Stimulated activated CD4-positive, alpha-beta T cell treated with anti-CD3 and anti-CD28 coated beads, TNF-alpha, amount 100 ng/mL, for 4 hours (primary cell): ENCODE data around the gene LIMS1.
"Not testable (repeated sequence)": the region's sequence is repeated elsewhere in the genome, so short reads cannot be mapped to it uniquely, and the experiment has no call there.

Experiments used
- DNase-seq, 3 experiments: peaks; one replicate each; pipeline ENCODE4 v3.0.0-alpha.2; 2020; ENCODE audit warnings: low read depth in 3 of 3

Gene LIMS1

DNA sequence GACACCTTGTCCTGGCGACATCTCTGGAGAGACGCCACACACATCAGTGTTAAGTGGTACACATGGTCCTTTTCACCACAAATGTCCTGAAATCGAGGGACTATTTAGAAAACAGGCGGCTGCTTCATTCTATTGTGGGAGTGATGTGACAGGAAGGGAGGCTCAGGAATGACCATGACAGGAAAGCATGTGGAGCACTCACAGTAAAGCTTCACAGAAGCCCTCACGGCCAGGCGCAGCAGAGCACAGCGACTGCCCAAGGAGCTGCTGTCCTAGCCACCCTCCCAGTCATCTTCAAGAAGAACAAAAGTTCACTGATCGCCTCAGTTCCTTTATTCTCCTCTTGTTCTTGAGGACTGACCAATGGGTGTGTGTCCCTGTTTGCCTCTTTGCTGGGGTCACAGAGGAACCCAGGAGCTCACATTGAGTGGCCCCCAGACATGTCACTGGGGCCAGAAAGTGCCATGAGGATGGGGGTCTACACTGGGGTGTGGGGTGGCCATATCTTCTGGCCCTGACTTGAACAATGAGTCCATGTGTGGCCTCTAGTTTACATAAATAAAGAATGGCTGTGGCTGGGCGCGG lies 100.4 kb downstream of the LIMS1 start:
- no peak for DNase-seq

DNA sequence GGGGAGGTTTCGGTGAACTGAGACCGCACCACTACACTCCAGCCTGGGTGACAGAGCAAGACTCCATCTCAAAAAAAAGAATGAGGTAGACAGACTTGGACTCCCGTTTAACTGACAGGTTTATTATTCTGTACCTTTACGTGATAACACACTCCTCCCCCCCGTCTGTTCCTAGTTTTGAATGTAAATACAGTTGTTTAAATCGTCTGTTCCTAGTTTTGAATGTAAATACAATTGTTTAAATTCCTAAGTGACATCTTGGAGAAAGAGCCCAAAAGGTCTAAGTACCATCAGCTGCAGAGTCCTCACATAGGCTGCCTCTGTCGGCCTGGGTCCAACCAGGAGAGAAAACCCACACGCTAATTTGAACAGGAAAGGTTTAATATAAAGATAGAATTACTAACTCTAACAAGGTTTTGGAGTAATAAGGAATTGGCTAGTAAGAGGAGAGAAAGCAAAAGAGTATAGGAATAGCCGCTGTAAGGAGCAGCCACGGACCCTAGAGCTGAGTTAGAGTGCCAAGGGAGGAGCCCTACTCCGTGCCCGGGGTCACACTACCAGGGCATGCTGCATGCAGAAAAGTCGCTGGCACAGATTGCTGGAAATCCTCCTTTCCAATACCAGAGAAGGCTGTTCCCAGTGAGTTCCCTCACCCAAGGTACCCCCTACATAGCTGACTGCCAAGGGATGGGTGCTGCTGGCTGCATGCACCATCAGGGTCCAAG lies 101.5 kb downstream of the LIMS1 start:
- no peak for DNase-seq

DNA sequence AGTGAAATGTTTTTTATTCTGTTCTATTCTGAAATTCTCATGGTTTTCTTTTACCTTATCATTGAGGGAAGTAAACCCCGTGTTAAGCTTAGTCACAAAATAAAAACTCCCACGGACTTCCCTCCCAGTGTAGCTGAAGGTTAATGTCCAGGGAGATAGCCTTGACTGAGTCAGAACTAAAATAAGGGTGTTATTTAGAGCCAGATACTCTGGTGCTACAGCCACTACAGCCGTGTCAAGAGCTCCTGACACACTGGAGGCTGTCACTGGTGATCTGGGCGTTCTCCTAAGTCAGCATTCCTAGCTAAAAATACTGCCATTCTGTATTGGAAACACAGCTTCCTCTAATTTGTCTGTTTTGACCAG lies 103.0 kb downstream of the LIMS1 start:
- DNase-seq = no peak

DNA sequence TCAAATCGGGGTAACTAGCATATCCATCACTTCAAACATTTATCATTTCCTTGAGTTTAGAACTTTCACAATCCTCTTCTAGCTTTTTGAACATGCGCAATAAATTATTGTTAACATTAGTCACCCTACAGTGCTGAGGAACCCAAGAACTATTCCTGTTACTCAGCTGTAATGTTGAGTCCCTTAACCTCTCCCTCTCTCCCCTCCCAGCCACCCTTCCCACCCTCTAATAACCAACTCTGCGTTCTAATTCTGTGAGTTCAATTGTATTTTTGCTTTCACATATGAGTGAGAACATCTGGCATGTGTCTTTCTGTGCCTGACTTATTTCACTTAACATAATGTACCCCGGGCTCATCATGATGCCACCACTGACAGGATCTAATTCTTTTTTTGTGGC lies 106.5 kb downstream of the LIMS1 start:
- DNase-seq = no peak

DNA sequence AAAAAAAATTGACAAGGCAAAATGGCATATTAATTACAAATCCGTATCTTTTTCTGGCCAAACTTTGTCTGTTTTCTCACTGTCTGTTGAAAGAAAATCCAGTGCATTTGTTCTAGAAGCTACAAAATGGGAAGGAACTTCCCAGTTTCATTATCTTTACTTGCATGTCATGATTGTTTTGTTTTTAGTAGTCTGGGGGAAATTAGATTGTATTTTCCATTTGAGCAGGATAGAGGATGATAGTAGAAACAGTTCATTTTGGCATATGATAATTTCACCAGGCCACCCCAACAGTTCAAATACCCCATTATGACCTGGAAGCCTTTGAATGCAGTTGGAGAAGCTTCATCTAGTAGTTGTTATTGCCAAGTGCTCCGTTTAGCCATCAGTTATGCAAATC lies 107.5 kb downstream of the LIMS1 start:
- no peak for DNase-seq

DNA sequence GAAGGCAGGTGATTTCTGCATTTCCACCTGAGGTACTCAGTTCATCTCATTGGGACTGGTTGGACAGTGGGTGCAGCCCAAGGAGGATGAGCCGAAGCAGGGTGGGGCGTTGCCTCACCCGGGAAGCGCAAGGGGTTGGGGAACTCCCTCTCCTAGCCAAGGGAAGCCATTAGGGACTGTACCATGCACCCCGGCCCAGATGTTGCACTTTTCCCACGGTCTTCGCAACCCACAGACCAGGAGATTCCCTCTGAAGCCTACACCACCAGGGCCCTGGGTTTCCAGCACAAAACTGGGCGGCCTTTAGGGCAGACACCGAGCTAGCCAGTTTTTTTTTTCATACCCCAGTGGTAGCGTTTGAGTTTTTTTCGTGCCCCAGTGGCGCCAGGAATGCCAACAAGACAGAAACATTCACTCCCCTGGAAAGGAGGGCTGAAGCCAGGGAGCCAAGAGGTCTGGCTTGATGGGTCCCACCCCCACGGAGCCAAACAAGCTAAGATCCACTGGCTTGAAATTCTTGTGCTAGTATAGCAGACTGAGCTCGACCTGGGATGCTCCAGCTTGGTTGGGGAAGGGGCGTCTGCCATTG lies 109.1 kb downstream of the LIMS1 start:
- DNase-seq = no peak

DNA sequence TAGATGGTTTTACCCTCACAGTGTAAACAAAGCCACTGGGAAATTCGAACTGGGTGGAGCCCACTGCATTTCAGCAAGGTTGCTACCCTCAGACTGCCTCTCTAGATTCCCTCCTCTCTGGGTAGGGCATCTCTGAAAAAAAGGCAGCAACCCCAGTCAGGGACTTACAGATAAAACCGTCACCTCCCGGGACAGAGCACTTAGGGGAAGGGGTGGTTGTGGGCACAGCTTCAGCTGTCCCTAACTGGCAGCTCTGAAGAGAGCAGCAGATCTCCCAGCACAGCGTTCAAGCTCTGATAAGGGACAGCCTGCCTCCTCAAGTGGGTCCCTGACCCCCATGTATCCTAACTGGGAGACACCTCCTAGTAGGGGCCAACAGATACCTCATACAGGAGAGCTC lies 109.6 kb downstream of the LIMS1 start:
- DNase-seq = not testable (repeated sequence)

DNA sequence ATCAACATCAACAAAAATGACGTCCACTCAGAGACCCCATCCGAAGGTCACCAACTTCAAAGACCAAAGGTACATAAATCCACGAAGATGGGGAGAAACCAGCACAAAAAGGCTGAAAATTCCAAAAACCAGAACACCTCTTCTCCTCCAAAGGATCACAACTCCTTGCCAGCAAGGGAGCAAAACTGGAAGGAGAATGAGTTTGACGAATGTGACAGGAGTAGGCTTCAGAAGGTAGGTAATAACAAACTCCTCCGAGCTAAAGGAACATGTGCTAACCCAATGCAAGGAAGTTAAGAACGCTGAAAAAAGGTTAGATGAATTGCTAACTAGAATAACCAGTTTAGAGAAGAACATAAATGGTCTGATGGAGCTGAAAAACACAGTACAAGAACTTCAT lies 110.2 kb downstream of the LIMS1 start:
- DNase-seq = not testable (repeated sequence)

DNA sequence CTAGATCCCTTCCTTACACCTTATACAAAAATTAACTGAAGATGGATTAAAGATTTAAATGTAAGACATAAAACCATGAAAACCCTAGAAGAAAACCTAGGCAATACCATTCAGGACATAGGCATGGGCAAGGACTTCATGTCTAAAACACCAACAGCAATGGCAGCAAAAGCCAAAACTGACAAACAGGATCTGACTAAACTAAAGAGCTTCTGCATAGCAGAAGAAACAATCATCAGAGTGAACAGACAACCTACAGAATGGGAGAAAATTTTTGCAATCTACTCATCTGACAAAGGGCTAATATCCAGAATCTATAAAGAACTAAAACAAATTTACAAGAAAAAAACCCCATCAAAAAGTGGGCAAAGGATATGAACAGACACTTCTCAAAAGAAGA lies 114.5 kb downstream of the LIMS1 start:
- not testable (repeated sequence) for DNase-seq

DNA sequence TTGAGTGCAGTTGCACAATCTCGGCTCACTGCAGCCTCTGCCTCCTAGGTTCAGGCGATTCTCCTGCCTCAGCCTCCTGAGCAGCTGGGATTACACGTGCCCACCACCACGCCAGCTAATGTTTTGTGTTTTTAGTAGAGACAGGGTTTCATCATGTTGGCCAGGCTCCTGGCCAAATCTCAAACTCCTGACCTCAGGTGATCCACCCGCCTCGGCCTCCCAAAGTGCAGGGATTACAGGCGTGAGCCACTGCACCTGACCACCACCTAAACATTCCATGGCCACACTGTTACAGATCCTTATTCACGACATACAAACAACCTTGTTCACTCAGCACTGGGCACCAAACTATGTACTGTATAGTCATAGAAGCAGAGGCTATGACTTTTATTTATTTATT lies 116.2 kb downstream of the LIMS1 start:
- not testable (repeated sequence) for DNase-seq

DNA sequence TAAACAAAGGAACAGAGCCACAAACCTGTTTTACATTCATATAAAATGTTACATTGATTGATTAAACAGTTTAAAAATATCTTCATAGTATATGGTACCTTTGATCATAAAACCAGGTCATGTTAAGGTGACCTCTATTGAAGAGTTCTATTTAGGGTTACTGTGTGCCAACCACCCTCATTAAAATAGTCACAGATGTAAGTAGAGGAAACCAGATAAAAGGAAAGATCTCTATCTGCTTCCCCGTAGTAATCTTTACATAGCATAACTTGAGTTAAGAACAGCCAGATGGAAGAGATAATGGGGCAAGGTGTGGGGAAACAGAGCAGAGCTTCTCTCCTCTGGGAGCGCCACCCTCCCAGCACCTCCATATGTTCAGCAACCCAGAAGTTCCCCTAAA lies 117.2 kb downstream of the LIMS1 start:
- not testable (repeated sequence) for DNase-seq

DNA sequence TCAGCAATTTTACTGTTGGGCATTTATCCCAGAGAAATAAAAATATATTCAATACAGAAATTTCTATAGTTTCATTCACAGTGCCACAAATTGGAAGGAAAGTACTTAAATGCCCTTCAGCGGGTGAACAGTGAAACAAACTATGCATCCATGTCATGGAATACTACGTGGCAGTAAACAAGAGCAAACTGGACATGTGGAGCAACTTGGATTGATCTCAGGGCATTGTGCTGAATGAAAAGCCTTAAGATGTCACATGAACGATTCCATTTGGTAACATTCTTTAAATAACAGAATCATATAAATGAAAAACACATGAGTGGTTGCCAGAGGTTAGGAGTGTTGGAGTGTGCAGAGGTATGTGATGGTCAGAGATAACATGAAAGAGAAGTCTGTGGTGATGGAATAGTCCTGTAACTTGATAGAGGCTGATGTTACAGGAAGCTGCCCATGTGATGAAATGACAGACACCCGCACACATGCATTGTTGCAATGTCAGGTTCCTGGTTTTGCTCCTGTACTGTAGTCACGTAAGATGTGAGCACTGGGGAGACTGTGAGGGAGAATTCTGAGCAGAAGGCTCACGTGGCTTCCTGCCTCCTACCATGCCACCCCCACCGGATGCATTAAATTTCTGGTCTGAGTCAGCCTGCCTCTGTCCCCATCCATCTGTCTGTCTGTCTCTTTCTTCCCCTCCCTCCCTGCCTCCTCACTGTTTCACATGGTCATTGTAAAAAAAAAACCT lies 118.1 kb downstream of the LIMS1 start:
- DNase-seq = peak in 2 of 3 experiments; percentile 24 to 32

DNA sequence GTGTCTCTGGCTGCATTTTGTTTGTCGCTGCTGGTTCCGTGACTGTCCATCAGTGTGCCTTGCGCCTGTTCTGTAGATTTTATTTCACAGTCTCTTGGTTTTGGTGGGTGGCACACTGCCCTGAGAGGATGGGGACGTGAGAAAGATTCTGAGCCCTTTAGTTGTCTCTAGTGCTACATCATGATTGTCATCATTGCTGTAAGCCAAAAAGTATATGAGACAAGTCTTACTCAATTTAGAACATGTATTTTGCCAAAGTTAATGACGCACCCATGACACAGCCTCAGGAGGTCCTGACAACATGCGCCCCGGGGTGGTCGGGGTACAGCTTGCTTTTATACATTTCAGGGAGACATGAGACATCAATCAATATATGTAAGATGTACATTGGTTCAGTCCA lies 119.2 kb downstream of the LIMS1 start:
- DNase-seq = not testable (repeated sequence)

DNA sequence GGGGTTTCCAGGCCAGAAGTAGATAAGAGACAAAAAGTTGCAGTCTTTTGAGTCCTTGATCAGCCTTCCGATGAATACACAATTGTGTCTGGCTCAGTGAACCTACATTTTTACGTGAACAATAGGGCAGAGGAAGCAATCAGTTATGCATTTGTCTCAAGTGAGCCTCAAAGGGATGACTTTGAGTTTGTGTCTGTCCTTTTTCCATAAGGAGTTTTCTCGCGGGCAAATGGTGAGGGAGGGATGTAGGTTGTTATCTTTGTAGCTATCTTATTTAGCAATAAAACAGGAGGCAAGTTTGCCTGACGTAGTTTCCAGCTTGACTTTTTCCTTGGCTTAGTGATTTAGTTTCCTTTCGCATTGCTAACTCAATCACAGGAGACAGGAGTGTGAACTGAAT lies 119.6 kb downstream of the LIMS1 start:
- DNase-seq = not testable (repeated sequence)

DNA sequence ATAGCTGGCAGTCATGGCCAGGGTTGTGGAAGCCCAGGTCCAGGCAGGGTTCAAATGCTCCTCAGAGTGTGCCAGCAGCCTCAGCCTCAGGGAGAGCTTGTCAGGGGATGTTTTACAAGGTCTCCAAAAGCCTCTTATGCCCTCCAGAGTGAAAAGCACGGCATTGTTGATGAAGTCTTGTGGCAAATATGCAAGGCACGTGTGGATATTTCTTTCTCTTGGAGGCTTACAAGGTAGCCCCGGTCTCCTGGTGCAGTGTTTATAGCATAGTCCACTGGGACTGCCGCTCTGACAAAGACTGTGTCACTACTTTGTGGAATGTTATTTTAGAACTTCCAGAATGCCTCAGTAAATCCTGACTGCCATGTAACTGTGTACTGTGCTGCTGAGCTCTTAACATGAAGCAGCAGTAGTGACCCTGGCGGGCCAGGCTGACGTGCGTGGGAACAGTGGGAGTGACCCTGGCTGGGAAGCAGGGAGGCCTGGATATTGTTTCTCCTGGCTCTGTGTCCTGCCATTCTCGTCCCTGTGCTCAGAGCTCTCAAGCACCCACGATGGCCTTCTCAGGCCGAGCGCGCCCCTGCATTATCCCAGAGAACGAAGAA lies 120.4 kb downstream of the LIMS1 start:
- not testable (repeated sequence) for DNase-seq

DNA sequence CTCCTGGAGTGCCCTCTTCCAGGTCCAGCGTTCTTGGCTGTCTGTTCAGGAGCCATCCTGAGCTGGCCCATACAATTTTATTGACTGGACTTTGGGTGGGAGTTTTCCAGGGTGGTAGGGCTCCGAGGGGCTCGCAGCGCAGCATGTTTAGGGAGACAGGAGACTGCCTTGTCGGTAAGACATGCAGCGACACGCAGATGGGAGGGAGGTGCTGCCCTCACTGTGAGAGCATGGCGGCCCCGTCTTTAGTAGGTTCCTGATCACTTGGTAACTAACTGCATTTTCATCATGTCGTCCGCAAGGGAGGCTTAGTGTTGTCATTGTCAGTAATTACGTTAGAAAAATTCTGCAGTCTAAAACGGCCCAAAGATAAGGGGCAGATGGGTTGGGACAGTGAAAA lies 121.0 kb downstream of the LIMS1 start:
- DNase-seq = not testable (repeated sequence)

DNA sequence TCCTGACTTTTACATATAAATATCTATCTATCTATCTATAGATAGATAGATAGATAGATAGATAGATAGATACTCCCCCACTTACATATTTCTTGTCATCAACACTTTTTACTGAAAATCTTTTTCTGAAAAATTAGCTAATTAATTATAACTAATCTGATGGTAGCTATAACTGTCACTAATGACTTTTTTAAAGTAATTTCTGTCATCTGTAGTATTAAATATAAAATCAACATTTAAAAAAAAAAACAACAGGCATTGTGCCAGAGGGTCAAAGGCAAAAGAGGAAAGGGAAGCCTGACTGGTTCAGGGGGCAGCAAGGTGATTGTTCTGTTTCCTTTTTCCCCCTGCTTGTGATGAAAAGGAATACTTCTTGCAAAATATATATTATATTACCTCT lies 122.0 kb downstream of the LIMS1 start:
- DNase-seq = not testable (repeated sequence)

DNA sequence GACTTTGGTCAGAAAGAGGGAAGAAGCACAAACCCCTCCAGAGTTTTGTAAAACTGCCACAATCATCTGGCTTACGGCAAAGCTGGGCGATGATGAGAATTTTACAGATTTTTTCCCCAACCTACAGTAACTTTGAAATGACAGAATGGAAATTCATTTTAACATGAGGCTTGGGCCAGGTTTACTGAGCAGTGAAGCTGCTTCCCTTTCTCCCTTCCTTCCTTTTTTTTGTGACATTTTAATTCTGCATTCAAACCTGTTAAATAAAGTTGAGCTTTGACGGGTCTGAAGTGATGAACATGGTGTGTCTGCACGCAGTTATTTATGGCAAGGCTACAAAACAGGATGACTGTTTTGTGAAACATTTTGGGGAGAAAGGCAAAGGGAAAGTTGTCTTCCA lies 123.2 kb downstream of the LIMS1 start:
- not testable (repeated sequence) for DNase-seq

DNA sequence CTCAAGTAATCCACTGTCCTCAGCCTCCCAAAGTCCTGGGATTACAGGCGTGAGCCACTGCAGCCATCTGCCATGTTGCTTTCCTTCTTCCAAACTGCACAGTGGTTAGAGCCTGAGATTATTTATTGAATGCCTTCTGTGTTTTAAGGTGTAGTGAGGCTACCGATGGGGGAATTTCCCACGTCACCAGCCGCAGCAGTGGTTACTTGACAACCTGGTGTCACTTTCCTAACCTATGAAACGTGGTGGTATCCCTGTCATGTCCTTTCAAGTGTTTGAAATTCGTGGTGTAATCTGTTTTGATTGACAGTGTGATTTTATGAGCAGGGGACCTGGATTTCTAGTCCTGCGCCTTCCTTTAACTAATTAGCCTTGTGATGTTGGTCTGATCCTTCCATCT lies 124.3 kb downstream of the LIMS1 start:
- not testable (repeated sequence) for DNase-seq

DNA sequence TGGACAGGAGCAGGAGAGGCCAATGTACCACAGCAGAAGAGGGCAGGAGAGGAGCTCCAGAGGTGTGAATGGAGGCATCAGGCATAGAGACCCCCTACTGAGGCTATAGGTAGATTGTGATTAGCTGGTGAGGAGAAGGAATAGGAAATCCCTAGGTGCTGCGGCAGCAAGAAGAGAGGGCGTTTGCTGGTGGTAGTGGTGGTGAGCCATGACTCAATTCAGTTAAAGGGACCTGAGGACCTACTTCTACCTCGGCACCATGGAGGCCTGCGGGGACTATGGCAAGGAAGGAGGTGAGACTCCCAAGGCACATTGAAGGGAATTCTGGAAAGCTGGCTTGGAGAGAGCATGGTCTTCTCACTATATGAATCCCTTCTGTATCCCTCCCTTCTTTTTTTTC lies 127.2 kb downstream of the LIMS1 start:
- DNase-seq = not testable (repeated sequence)

DNA sequence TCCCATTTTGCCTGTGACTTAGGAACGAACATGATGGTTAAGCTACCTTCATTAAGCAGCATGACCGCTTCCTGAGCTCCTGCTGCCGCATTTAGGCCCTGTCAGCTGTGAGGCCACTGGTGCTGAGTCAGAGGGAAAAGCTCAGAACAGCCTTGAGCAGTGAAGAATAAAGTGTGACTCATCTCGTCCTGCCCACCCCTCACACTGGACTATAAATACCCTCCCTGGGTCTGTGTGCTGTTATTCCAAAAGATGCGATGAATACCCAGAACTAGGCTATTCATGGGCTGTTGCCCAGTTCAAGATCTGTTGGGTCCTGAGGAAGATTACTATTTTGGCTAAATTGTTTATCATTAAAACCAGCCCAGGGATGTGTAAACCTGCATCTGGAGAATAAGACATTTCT lies 127.9 kb downstream of the LIMS1 start:
- not testable (repeated sequence) for DNase-seq

DNA sequence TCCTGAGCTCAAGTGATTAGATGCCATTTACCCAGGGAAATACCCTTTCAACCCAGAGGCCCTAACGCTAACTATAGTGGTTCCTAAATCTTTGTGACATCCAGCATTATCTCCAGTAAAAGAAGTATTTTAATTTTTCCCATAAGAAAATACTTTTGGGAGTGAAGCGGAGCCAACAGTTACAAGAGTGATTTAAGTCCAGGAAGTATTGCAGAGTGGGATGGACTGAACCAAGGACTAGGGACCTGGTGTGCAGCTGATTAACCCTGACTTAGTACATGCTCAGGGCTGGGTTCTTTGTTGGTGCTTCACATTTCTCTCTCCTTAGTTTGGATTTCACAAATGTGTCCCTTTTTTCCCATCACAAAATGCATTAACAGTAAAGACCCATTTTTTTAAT lies 129.1 kb downstream of the LIMS1 start:
- DNase-seq = not testable (repeated sequence)
